Measurements from ENCODE around the gene ANO7. TPM values are rescaled to one million over a fixed set of nuclear protein-coding genes. Genes with fewer than 3 reads are reported as not detected.

ANO7 gene
- total RNA-seq, 4 donors from 2014 or later: 0.32 to 1.3 (median 0.42) TPM; not detected in 1

DNA sequence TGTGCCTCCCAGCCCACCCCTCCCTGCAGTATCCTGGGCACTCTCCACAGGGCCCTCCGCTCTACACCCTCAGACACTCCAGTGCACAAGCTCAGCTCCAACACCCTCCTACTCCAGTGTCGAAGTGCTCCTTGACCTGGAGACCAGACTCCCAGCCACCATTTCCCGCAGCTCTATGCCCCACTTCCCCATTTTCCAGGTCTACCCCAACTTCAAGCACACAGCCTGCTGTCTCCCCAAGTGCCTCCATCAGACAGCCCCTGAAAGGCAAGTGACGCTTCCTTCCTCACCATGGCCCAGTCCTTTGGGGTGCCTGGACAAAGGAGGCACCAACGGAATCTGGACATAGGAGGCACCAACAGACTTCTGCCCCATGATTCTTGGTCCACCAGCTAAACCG lies 46.4 kb upstream of the ANO7 start:
- Histone ChIP-seq H3K27ac (replicated peaks in 1 of 4) (no peak overlapping the region), H3K4me1 (no peaks in the 10 kb centered on the region), H3K9me3 (no peaks in the 10 kb centered on the region), H3K36me3 (peaks cover 0 to 19% (median 4%) of the 10 kb centered on the region in 4 donors), H3K27me3 (no peaks in the 10 kb centered on the region), H3K4me3 (no peak overlapping the region)
- DNase-seq (ENCODE audit: extremely low spot score): no peak
- 92% methylated on average over 6 of the region's 6 CpGs for WGBS
- TF ChIP-seq EP300 (IDR thresholded peaks at IDR 0.05) (no peak), POLR2AphosphoS5 (IDR thresholded peaks at IDR 0.05) (no peak), POLR2A (IDR thresholded peaks at IDR 0.05; ENCODE audit: low read depth) (no peak)
- TF ChIP-seq, protein P1, sequence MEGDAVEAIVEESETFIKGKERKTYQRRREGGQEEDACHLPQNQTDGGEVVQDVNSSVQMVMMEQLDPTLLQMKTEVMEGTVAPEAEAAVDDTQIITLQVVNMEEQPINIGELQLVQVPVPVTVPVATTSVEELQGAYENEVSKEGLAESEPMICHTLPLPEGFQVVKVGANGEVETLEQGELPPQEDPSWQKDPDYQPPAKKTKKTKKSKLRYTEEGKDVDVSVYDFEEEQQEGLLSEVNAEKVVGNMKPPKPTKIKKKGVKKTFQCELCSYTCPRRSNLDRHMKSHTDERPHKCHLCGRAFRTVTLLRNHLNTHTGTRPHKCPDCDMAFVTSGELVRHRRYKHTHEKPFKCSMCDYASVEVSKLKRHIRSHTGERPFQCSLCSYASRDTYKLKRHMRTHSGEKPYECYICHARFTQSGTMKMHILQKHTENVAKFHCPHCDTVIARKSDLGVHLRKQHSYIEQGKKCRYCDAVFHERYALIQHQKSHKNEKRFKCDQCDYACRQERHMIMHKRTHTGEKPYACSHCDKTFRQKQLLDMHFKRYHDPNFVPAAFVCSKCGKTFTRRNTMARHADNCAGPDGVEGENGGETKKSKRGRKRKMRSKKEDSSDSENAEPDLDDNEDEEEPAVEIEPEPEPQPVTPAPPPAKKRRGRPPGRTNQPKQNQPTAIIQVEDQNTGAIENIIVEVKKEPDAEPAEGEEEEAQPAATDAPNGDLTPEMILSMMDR (IDR thresholded peaks at IDR 0.05): no peak
- intact Hi-C loops (cut with DNase I): no loop called here

DNA sequence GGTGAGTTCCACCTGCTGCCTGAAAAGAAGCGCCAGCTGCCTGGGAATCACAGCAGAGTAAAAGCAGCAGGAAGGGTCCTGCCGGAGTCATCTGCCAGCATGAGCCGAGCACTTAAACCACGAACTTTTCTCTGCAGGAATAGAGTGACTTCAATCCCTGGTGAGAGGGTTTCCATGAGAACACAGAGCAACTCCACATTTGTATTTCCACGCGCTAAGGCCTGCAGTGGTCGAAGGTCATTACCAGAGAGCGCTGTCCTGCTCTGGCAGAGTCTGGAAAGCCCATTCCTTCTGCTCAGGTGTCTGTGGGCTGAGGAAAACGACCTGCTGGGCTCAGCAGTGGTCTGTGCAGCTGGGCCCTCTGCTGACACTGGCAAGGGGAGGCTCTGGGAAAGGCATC lies 45.9 kb upstream of the ANO7 start:
- Histone ChIP-seq H3K27ac (replicated peaks in 1 of 4) (no peak overlapping the region), H3K27me3 (no peaks in the 10 kb centered on the region), H3K4me1 (no peaks in the 10 kb centered on the region), H3K36me3 (peaks cover 0 to 16% (median 2%) of the 10 kb centered on the region in 4 donors), H3K9me3 (no peaks in the 10 kb centered on the region), H3K4me3 (no peak overlapping the region)
- no peak for DNase-seq (ENCODE audit: extremely low spot score)
- TF ChIP-seq POLR2A (IDR thresholded peaks at IDR 0.05; ENCODE audit: low read depth) (no peak), POLR2AphosphoS5 (IDR thresholded peaks at IDR 0.05) (no peak), EP300 (IDR thresholded peaks at IDR 0.05) (no peak)
- TF ChIP-seq, protein P1 (IDR thresholded peaks at IDR 0.05): no peak
- intact Hi-C loops (cut with DNase I): no loop called here
- 95% methylated on average over 8 of the region's 9 CpGs for WGBS

DNA sequence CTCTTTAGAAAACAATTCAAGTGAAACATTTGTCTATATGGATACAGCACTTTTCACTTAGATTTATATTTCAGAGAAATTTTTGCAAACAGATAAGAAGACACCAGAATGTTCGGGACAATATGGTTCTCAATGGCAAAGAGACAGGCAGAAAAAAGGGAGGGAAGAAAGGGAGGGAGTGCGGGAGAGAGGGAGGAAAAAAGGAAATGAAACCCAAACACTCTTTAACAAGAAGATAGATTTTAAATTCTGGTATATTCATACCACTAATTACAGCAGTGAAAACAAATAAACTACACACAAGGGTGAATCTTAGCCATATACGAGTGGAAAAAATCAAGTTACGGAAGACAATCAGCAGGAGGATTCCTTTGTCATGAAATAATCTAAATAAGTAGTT lies 42.2 kb upstream of the ANO7 start:
- Histone ChIP-seq H3K36me3 (no peaks in the 10 kb centered on the region), H3K4me1 (peaks cover 10 to 22% (median 19%) of the 10 kb centered on the region in 4 donors), H3K27ac (replicated peaks in 1 of 4) (no peak overlapping the region), H3K27me3 (no peaks in the 10 kb centered on the region), H3K4me3 (no peak overlapping the region), H3K9me3 (no peaks in the 10 kb centered on the region)
- intact Hi-C loops (cut with DNase I): loop anchor here (5.0 kb wide), 1 partner anchor 71 kb away; no protein-coding TSS in a partner anchor
- TF ChIP-seq, protein P1 (IDR thresholded peaks at IDR 0.05): no peak
- TF ChIP-seq POLR2AphosphoS5 (IDR thresholded peaks at IDR 0.05) (no peak), EP300 (IDR thresholded peaks at IDR 0.05) (no peak), POLR2A (IDR thresholded peaks at IDR 0.05; ENCODE audit: low read depth) (no peak)
- 82% methylated on average over 4 of the region's 4 CpGs for WGBS
- no peak for DNase-seq (ENCODE audit: extremely low spot score)

DNA sequence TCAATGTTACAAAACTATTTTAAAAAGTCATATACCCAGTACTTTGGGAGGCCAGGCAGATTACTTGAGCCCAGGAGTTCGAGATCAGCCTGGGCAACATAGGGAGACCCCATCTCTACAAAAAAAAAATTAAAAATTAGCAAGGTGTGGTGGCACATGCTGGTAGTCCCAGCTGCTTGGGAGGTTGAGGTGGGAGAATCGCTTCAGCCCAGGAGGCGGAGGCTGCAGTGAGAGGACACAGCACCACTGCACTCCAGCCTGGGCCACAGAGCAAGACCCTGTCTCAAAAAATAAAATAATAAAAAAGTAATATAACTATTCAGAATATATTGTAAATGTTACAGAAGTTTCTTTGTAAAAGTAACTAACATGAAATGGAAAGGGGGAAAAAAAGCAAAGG lies 41.1 kb upstream of the ANO7 start:
- no peak for DNase-seq (ENCODE audit: extremely low spot score)
- Histone ChIP-seq H3K27ac (replicated peaks in 1 of 4) (no peak overlapping the region), H3K36me3 (no peaks in the 10 kb centered on the region), H3K4me1 (peaks cover 11 to 32% (median 24%) of the 10 kb centered on the region in 4 donors), H3K27me3 (no peaks in the 10 kb centered on the region), H3K4me3 (no peak overlapping the region), H3K9me3 (no peaks in the 10 kb centered on the region)
- intact Hi-C loops (cut with DNase I): loop anchor here (5.0 kb wide), 1 partner anchor 70 kb away; no protein-coding TSS in a partner anchor
- 100% methylated on average over 3 of the region's 3 CpGs for WGBS
- no peak for TF ChIP-seq EP300 (IDR thresholded peaks at IDR 0.05)

DNA sequence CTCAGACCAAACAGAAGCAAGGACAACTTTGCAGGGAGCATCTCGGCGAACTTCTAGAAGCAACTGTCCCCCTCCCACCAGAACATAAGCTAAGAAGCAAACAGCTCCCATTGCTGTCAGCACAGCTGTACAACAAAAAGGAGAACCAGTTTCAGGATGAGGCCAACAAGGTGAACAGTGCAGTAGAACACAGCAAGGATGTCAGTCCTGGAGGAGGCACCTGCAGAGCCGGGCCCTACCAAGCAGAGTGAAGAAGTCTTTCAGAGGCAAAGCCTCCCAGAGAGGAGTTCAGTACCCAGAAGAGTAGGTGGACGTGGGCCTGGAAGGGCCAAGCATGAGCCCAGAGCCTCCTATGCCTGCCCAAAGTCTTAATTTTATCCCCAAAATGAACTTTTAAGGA lies 40.2 kb upstream of the ANO7 start:
- TF ChIP-seq, protein P1 (IDR thresholded peaks at IDR 0.05): no peak
- TF ChIP-seq EP300 (IDR thresholded peaks at IDR 0.05) (no peak), POLR2A (IDR thresholded peaks at IDR 0.05; ENCODE audit: low read depth) (no peak), POLR2AphosphoS5 (IDR thresholded peaks at IDR 0.05) (no peak)
- Histone ChIP-seq H3K27me3 (no peaks in the 10 kb centered on the region), H3K36me3 (peaks cover 0 to 3% (median under 1%) of the 10 kb centered on the region in 4 donors), H3K27ac (replicated peaks in 1 of 4) (no peak overlapping the region), H3K4me1 (peaks cover 11 to 33% (median 24%) of the 10 kb centered on the region in 4 donors), H3K9me3 (no peaks in the 10 kb centered on the region), H3K4me3 (peak overlapping the region in 2 of 4 donors; percentile 74 to 92)
- DNase-seq (ENCODE audit: extremely low spot score): no peak
- 90% methylated on average over 4 of the region's 4 CpGs for whole genome bisulfite sequencing
- intact Hi-C loops (cut with DNase I): loop anchor here (5.0 kb wide), 1 partner anchor 69 kb away; no protein-coding TSS in a partner anchor

Data from esophagus muscularis mucosa (tissue), 4 donors.